A549 (cell line): Measurements from ENCODE around the gene LUZP4.

Experiments used
- CEBPB ChIP-seq, 2 experiments: fragments of >200 bp in 1 of 2; sonication (Bioruptor Twin) in 1 of 2; formaldehyde crosslinking in 1 of 2; IDR thresholded peaks; 2 replicates each; pipeline ENCODE4 v1.6.1; 2012 to 2016
- CHD4 ChIP-seq: fragments of 200-600 bp; sonication (generic); IDR thresholded peaks from 2 replicates; pipeline ENCODE4 v1.6.1; 2016; ENCODE audit warnings: antibody characterized with exemption, mild to moderate bottlenecking, borderline replicate concordance
- CTCF ChIP-seq: fragments of >200 bp; sonication (Bioruptor Twin); formaldehyde crosslinking; IDR thresholded peaks from 3 replicates; pipeline ENCODE4 v1.5.1; 2016
- HOXA7 ChIP-seq: fragments of 250-450 bp; sonication (Bioruptor Pico); IDR thresholded peaks from 2 replicates; pipeline ENCODE4 v1.5.0; 2020; ENCODE audit warnings: mild to moderate bottlenecking, moderate library complexity
- MYC ChIP-seq: IDR thresholded peaks from 2 replicates; pipeline ENCODE4 v1.6.1; 2012; ENCODE audit warnings: mild to moderate bottlenecking, inconsistent platforms, low read length, improper control_type of control experiment, borderline replicate concordance
- POLR2A ChIP-seq: IDR thresholded peaks from 2 replicates; pipeline ENCODE4 v1.6.1; 2012; ENCODE audit warnings: mild to moderate bottlenecking, low read length
- POLR2AphosphoS2 ChIP-seq: conservative IDR thresholded peaks from 2 replicates; pipeline ENCODE4 v1.6.1; 2012; ENCODE audit warnings: low read length, improper control_type of control experiment, inconsistent platforms
- RAD21 ChIP-seq, 2 experiments: fragments of >200 bp in 1 of 2; sonication (Bioruptor Twin) in 1 of 2; formaldehyde crosslinking in 1 of 2; IDR thresholded peaks in 1 of 2; conservative IDR thresholded peaks in 1 of 2; 2 replicates in 1 of 2; 3 replicates in 1 of 2; pipeline ENCODE4 v1.6.1; 2012 to 2018; ENCODE audit warnings: inconsistent platforms in 1 of 2
- RFX5 ChIP-seq: fragments of 450-650 bp; IDR thresholded peaks from 2 replicates; pipeline ENCODE4 v1.7.1; 2014; ENCODE audit warnings: antibody characterized with exemption, mild to moderate bottlenecking, moderate library complexity
- TF ChIP-seq, protein P1 (sequence below): IDR thresholded peaks from 2 replicates; pipeline ENCODE4 v1.6.1; 2012

GRCh38 chrX:115261148-115261547 lies 28.4 kb upstream of the LUZP4 start:
- TF ChIP-seq MYC (no peak), RAD21 (conservative IDR thresholded peaks at IDR 0.05 in 1 of 2, IDR thresholded peaks at IDR 0.05 in 1 of 2) (no peak), POLR2AphosphoS2 (no peak), CTCF (no peak), HOXA7 (CRISPR knock-in tag) (no peak), POLR2A (no peak), RFX5 (no peak), CEBPB (IDR thresholded peaks at IDR 0.05) (no peak), CHD4 (no peak)
- TF ChIP-seq, protein P1, sequence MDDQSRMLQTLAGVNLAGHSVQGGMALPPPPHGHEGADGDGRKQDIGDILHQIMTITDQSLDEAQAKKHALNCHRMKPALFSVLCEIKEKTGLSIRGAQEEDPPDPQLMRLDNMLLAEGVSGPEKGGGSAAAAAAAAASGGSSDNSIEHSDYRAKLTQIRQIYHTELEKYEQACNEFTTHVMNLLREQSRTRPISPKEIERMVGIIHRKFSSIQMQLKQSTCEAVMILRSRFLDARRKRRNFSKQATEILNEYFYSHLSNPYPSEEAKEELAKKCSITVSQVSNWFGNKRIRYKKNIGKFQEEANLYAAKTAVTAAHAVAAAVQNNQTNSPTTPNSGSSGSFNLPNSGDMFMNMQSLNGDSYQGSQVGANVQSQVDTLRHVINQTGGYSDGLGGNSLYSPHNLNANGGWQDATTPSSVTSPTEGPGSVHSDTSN = no peak
